ENCODE results near the gene CA12. TPM values are rescaled to one million over a fixed set of nuclear protein-coding genes. Genes with fewer than 3 reads are reported as not detected.

Gene CA12
- total and polyA plus RNA-seq, 2 donors (not counting 1 experiment from before 2014, with no cell fraction given): not detected

- Histone ChIP-seq H3K4me1 (ENCODE audit: control insufficient read depth in 2 of 2, insufficient read depth in 2 of 2, low read length in 2 of 2) (no peaks in the 10 kb centered on the region), H3K27me3 (replicated peaks in 1 of 4; ENCODE audit: control extremely low read depth in 1 of 4, control insufficient read depth in 3 of 4, insufficient read depth in 4 of 4, low read length in 3 of 4) (peaks cover 0 to 19% (median 4%) of the 10 kb centered on the region in 4 experiments), H3K36me3 (replicated peaks in 1 of 2; ENCODE audit: control extremely low read depth in 1 of 2, control insufficient read depth in 1 of 2, extremely low read depth in 1 of 2, insufficient read depth in 2 of 2, low read length in 1 of 2) (no peaks in the 10 kb centered on the region), H3K9ac (ENCODE audit: low read length) (no peak overlapping the region), H2AFZ (ENCODE audit: insufficient read depth, low read depth, low read length, poor library complexity, severe bottlenecking) (no peak overlapping the region), H3K4me2 (replicated peaks; ENCODE audit: low read depth, low read length, poor library complexity, severe bottlenecking) (no peak overlapping the region), H3K27ac (ENCODE audit: low read length in 2 of 2) (no peak overlapping the region), H3K79me2 (ENCODE audit: control insufficient read depth, insufficient read depth, low read length) (no peaks in the 10 kb centered on the region), H3K9me3 (ENCODE audit: control extremely low read depth in 1 of 3, control insufficient read depth in 2 of 3, insufficient read depth in 1 of 3, low read length in 2 of 3) (peaks cover 0 to 5% (median 0%) of the 10 kb centered on the region in 3 donors), H4K20me1 (ENCODE audit: control insufficient read depth, insufficient read depth, low read length, poor library complexity, severe bottlenecking) (no peaks in the 10 kb centered on the region), H3K4me3 (ENCODE audit: control extremely low read depth in 1 of 5, extremely low read depth in 1 of 5, insufficient read depth in 1 of 5, low read depth in 2 of 5, low read length in 4 of 5) (no peak overlapping the region)
- ChIA-PET POLR2A (no interaction called here), CTCF (interaction anchor here (1.0 kb wide), 1 partner anchor 14 kb away, joined by 4 read pairs; no protein-coding TSS in a partner anchor)
- WGBS (ENCODE audit: insufficient coverage): 86% methylated on average over 4 of the region's 5 CpGs
- TF ChIP-seq, protein P1, sequence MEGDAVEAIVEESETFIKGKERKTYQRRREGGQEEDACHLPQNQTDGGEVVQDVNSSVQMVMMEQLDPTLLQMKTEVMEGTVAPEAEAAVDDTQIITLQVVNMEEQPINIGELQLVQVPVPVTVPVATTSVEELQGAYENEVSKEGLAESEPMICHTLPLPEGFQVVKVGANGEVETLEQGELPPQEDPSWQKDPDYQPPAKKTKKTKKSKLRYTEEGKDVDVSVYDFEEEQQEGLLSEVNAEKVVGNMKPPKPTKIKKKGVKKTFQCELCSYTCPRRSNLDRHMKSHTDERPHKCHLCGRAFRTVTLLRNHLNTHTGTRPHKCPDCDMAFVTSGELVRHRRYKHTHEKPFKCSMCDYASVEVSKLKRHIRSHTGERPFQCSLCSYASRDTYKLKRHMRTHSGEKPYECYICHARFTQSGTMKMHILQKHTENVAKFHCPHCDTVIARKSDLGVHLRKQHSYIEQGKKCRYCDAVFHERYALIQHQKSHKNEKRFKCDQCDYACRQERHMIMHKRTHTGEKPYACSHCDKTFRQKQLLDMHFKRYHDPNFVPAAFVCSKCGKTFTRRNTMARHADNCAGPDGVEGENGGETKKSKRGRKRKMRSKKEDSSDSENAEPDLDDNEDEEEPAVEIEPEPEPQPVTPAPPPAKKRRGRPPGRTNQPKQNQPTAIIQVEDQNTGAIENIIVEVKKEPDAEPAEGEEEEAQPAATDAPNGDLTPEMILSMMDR (IDR thresholded peaks at IDR 0.05): no peak
- no peak for TF ChIP-seq EZH2 (IDR thresholded peaks at IDR 0.05; ENCODE audit: borderline replicate concordance, insufficient read depth, low read depth, low read length, poor library complexity, severe bottlenecking)
- Mint-ChIP-seq H3K4me3 (no peak overlapping the region), H3K27ac (no peak overlapping the region), H3K9me3 (ENCODE audit: insufficient read depth) (no peaks in the 10 kb centered on the region), H3K27me3 (peaks cover 59% of the 10 kb centered on the region), H3K4me1 (no peaks in the 10 kb centered on the region)
- ATAC-seq (ENCODE audit: low read depth) (no peak), DNase-seq (no peak)
- intact Hi-C loops (cut with micrococcal nuclease): no loop called here
Observed at GRCh38 chr15:63388511-63388910, 6.9 kb upstream of the CA12 start.

DNA sequence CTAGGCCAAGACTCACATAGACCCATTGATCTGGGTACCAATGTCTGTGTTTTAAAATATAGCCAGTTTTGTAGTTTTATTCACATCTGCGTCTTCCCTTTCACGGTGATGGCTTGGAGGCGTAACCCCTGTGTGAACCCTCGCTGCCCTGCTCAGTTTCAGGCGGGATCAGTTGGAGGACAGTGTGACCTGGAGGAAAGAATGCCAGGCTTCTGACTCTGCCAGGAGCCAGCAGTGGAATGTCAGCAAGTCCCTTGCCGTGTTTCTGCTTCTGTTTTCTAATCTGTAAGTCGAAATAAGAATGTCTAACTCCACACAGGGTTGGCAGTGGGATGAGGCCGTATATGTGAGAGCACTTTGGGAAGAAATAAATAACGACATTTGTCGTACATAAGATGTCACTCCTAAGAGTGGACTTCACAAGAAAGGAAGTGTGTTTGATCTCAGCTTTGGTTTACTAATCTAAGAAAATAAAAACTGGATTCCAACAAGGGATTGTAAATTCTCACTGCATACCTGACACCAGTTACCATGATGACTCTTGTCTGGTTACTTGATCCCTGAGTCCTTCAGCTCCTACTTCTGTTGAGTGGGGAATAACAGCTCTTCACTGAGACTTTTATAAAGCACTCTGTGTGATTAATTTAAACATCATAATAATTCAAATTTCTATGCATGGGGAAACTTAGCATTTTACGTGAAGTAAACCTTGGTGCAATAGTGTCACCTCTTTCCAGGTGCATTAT lies 6.3 kb upstream of the CA12 start:
- no peaks in the 10 kb centered on the region for H3K4me1 Mint-ChIP-seq
- no peak overlapping the region for H3K27ac Mint-ChIP-seq
- Histone ChIP-seq H3K27ac (ENCODE audit: low read length in 2 of 2) (no peak overlapping the region), H3K9me3 (ENCODE audit: control extremely low read depth in 1 of 3, control insufficient read depth in 2 of 3, insufficient read depth in 1 of 3, low read length in 2 of 3) (peaks cover 0 to 5% (median 0%) of the 10 kb centered on the region in 3 donors), H3K4me3 (ENCODE audit: control extremely low read depth in 1 of 5, extremely low read depth in 1 of 5, insufficient read depth in 1 of 5, low read depth in 2 of 5, low read length in 4 of 5) (no peak overlapping the region), H2AFZ (ENCODE audit: insufficient read depth, low read depth, low read length, poor library complexity, severe bottlenecking) (no peak overlapping the region), H4K20me1 (ENCODE audit: control insufficient read depth, insufficient read depth, low read length, poor library complexity, severe bottlenecking) (no peaks in the 10 kb centered on the region), H3K4me2 (replicated peaks; ENCODE audit: low read depth, low read length, poor library complexity, severe bottlenecking) (no peak overlapping the region), H3K36me3 (replicated peaks in 1 of 2; ENCODE audit: control extremely low read depth in 1 of 2, control insufficient read depth in 1 of 2, extremely low read depth in 1 of 2, insufficient read depth in 2 of 2, low read length in 1 of 2) (no peaks in the 10 kb centered on the region), H3K9ac (ENCODE audit: low read length) (no peak overlapping the region), H3K79me2 (ENCODE audit: control insufficient read depth, insufficient read depth, low read length) (no peaks in the 10 kb centered on the region), H3K4me1 (ENCODE audit: control insufficient read depth in 2 of 2, insufficient read depth in 2 of 2, low read length in 2 of 2) (no peaks in the 10 kb centered on the region), H3K27me3 (replicated peaks in 1 of 4; ENCODE audit: control extremely low read depth in 1 of 4, control insufficient read depth in 3 of 4, insufficient read depth in 4 of 4, low read length in 3 of 4) (peaks cover 0 to 24% (median 4%) of the 10 kb centered on the region in 4 experiments)
- ChIA-PET CTCF (interaction anchor here (1.0 kb wide), 1 partner anchor 15 kb away, joined by 4 read pairs; no protein-coding TSS in a partner anchor), POLR2A (no interaction called here)
- no peak overlapping the region for H3K4me3 Mint-ChIP-seq
- no peaks in the 10 kb centered on the region for H3K9me3 Mint-ChIP-seq (ENCODE audit: insufficient read depth)
- intact Hi-C loops (cut with micrococcal nuclease): no loop called here
- WGBS (ENCODE audit: insufficient coverage): 94% methylated on average over 8 of the region's 11 CpGs
- no peak for TF ChIP-seq EZH2 (IDR thresholded peaks at IDR 0.05; ENCODE audit: borderline replicate concordance, insufficient read depth, low read depth, low read length, poor library complexity, severe bottlenecking)
- TF ChIP-seq, protein P1 (IDR thresholded peaks at IDR 0.05): no peak
- peaks cover 65% of the 10 kb centered on the region for H3K27me3 Mint-ChIP-seq
- ATAC-seq (ENCODE audit: low read depth) (no peak), DNase-seq (no peak)
